GM18909 (cell line): ENCODE data around the gene ABCD4.

ENCODE experiments used
- ATAC-seq: cut with Tn5 transposase; IDR thresholded peaks from one replicate; pipeline ENCODE4 v1.9.1; 2021; ENCODE audit warnings: mild to moderate bottlenecking; ENCODE audit not compliant: unreplicated experiment, poor library complexity

The ABCD4 gene

DNA sequence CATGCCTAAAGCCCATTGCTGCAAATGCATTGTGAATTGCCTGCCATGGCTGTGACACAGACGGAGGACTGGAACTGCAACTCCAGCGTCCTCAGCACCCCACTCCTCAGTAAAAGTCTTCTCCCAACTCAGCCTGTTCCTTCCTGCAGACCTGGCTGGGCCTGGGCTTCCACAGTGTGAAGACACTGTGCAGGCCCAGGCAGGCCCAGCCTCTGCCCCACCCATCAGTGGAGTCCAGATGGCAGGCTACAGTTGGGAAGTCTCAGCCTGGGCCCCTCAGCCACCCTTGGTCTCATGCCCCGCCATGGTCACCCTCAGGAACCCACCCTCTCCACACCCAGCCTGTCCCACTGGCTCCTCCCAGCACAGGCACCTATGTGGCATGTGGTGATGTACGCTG, 41.4 kb downstream of the ABCD4 start:
- ATAC-seq: no peak

- no peak for ATAC-seq
Measured at GRCh38 chr14:74260525-74261233, 42.1 kb downstream of the ABCD4 start.

DNA sequence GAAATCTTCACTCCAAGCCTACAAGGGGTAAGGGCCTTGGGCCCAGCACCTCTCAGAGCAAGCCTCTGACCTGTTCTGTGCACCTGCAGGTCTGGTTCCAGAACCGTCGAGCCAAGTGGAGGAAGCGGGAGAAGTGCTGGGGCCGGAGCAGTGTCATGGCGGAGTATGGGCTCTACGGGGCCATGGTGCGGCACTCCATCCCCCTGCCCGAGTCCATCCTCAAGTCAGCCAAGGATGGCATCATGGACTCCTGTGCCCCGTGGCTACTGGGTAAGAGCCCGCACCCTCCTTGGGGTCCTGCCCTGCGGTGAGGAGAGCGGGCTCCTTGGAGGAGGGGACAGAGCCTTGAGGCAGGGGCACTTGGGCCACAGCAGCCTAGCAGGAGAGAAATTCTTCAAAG, 43.2 kb downstream of the ABCD4 start:
- ATAC-seq: no peak

GRCh38 chr14:74258764-74259035, 44.0 kb downstream of the ABCD4 start:
- no peak for ATAC-seq

DNA sequence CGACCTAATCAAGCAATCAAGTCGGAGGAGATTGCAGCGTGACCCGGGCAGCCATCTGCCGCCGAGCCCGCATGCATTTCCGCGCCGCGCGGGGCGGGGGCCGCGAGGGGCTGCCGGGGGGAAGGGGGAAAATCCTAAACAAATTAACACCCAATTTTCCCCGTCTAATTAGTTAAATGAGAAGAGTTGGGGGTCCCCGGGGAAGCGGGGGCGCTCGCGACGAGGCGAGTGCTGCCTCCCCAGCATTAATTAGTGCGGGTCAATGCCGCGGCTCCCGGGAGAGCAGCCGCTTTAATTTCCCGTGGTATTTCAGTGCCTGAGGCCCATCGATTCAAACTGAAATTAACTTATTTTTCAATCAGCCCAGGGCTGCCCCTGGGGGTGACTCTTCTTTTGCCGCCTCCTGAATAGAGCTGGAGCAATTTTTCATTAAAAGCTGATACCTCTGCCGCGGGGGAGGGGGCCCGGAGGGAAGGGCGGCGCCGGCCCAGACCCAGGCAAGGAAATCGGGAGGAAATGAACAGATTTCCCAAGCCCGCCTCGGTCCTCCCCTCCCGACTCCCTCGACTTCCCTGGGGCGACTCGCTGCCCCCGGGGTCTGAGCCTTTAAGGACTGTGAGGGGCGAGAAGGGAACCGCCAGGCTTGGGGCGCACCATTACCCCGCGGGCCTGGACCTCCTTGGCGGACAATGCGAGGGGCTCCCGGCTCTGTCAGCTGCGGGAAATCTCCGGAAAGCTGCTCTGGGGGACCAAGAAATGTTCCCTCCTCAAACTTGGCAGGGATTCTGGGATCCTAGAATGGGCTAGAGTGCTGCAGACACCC, 44.6 kb downstream of the ABCD4 start:
- ATAC-seq: no peak

- peak; percentile 71 for ATAC-seq
Measured at GRCh38 chr14:74257078-74257940, 45.4 kb downstream of the ABCD4 start.

GRCh38 chr14:74255281-74255680, 47.5 kb downstream of the ABCD4 start:
- no peak for ATAC-seq

DNA sequence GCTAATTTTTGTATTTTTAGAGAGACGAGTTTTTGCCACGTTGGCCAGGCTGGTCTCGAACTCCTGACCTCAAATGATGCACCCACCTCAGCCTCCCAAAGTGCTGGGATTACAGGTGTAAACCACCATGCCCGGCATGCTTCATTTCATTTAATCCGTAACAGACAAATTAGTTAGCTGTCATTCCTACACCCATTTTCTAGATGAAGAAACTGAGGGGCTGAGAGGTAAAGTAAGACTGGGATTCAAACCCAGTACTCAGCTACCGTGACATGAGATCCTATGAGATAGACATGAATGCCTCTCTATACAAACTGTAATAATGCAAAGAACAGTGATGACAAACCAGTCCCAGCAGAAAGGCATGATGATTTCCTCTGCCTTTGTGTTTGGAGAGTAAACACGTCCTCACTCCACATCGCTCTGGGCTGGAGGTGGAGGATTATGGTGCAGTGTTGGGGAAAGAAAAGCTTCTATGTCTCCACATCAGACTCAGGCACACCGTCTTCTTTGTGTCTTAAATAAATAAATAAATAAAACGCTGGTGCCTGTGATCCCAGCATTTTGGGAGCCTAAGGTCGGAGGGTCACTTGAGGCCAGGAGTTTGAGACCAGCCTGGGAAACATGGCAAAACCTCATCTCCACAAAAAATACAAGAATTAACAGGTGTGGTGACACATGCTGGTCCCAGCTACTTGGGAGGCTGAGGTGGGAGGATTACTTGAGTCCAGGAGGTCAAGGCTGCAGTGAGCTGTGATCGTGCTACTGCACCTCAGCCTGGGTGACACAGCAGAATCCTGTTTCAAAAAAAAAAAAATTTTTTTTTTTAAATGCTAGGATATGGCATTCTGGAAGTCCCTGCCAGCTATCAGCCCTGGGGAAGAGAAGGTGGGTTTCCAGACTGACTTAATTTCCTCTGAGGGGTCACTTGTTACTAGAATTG, 53.0 kb downstream of the ABCD4 start:
- ATAC-seq: no peak

GRCh38 chr14:74248017-74248416, 54.7 kb downstream of the ABCD4 start:
- ATAC-seq: no peak

- ATAC-seq: no peak
Measured at GRCh38 chr14:74246542-74246941, 56.2 kb downstream of the ABCD4 start.

- ATAC-seq: no peak
Measured at GRCh38 chr14:74245292-74245691, 57.4 kb downstream of the ABCD4 start.

DNA sequence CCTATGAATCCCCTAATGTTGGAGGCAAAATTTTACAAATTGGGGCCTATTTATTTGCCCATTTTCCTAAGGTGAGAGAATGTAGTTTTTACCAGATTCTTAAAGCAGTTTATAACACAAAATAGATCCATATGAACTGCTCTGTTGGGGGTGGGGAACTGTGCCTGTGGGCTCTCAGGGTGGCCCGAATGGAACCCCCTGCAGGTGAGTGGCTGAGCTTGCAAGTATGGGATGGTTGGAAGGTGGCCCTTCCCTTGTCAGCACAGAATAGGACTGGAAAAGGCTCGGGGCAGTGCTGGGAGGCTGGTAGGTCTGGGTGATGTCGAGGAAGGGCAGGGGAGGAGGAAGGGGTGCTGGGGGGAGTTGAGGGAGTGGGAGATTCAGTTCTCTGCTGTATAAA, 58.6 kb downstream of the ABCD4 start:
- no peak for ATAC-seq

DNA sequence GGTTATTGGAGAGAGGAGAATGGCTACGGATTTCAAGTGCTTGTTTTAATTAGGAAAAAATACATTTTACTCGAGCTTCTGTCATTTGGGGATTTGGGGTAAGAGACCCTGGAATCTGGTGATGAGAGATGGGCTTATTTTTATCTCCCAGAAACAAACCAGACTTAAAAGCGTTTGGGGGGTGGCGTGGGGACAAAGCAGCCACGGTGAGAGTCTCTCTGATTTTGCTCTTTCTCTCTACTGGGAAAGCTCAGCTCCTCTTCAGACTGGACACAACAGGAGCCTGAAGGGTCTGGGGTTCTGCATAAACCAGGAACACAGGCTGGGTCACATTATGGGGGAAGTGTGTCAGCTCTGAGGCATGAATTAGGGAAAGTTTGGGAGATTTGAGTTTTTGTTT, 59.7 kb downstream of the ABCD4 start:
- ATAC-seq: no peak

DNA sequence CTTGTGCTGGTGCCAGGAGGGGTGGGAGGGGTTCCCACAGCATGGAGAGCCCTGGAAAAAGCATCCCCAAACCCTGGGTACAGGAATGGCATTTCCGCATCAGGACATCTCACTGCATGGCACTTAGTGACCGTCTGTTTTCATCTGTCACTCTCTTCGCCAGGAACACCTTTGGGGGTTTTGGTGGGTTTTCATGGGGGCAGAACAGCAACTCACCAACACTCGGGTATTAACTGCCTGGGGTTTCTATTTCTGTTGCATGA, 60.0 kb downstream of the ABCD4 start:
- ATAC-seq: no peak

- ATAC-seq: no peak
Measured at GRCh38 chr14:74242021-74242779, 60.5 kb downstream of the ABCD4 start.

DNA sequence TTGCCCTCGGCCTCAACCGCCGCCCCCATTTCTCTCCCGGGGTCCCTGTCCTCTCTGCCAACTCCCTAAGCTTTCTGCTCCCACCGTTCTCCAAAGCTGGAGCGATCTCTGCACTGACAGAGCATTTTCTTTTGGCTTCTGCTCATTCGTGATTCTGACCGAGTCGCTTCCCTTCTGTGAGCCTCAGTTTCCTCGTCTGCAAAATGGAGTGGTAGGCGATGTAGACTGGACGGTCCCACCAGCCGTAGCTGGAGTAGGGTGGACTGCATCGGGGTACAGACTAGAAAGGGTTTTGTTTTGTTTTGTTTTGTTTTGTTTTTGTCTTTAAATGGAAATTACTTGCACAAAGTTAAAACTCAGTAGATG, 61.1 kb downstream of the ABCD4 start:
- no peak for ATAC-seq

DNA sequence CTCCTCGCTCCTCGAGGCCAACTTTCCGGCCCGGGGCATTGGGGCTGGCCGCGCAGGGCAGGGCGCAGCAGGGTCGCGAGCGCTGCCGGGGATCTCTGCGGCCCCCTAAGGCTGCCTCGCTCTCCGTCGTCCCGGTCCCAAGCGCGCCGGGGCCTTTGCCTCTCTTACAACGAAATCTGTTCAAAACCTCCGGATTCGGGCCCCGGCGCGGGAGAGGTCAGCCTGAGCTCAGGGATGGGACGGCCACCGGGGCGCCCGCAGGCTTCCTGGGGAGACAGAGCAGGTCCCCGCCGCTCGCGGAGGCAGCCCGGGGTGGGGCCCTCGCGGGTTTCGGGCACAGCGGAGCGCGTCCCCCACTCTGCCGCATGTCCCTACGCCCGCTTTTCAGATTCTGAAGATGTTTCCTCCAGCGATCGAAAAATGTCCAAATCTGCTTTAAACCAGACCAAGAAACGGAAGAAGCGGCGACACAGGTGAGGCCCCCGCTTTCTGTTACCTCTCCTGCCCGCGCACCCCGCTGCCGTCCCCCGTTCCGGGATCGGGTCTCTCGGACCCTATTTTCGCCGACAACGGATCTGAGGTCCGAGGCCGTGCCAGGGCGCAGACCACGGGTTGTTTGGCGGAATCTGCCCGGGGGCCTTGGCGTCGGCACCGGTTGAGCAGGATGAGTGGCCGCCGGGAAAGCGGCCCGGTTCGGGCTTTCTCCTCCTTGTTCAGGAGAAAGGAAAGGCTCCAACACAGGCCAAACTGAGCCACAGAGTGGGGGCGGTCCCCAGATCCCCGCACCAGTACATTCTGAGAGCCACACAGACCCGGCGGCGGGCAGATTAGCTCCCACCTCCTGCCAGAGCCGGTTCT, 61.7 kb downstream of the ABCD4 start:
- no peak for ATAC-seq

DNA sequence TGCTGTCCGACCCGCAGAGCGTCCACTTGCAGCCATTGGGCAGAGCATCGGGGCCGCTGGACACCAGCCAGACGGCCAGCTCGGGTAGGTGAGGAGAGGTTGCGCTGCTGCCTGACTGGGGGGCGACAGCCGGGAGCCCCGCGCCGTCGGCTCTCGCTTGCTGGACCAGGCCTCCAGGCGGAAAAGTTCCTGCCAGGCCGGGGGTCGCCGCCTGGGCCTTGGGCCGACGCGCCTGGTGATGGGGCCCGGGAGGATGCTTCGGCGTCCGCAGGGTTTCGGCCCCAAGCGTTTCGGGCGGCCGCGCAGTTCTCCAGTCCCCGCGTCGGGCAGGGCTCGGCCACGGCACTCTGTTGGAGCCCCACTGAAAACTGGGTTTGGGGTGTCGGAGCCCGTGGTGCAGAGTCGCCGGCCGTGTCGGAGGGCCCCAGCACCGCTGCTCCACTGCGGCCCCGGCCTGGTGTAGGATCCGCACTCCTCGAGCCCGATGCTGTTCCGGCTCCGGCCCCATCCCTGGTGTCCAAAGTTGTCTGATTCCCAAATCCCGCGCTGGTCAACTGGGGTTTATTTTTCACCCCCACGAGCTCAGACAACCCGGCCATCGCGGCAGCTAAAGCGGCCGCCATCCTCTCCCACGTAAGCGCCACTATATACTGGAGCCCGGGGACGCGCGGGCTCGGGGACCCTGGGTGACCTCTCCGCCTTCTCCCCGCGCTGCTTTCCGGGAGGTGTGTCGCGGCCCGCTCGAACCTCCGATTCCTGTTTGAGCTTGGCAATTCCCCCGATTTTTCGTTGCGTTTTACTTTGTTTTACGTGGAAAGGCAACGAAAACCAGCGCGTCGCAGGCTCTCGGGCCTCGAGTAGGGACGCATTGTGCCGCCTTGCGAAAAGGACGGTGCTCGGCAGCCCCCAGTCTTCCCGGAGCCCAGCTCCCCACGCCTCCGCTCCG, 62.6 kb downstream of the ABCD4 start:
- ATAC-seq: no peak
